HepG2 (cell line): Measurements from ENCODE around the gene CLDN16. TPM values are rescaled to one million over a fixed set of nuclear protein-coding genes. Genes with fewer than 3 reads are reported as not detected.

Experiments
- ATAC-seq: fragments of 200-7000 bp; cut with Tn5 transposase; 3 replicates; pipeline ENCODE4 v1.9.1; 2020; ENCODE audit warnings: mild to moderate bottlenecking, moderate library complexity
- BruUV-seq: library from RNA; stranded (reverse); fragments of 400-500 nt; replicated peaks from 2 replicates; lab custom pipeline; 2021; lab: Mats Ljungman, UMichigan
- CTCF ChIA-PET: fragments of 300-600 bp; formaldehyde crosslinking; extraction: SDS; loops from one replicate; lab custom pipeline; 2021; ENCODE audit warnings: low total read pairs, inconsistent platforms, low intra/inter-chr PET ratio; lab: Yijun Ruan, JAX
- POLR2A ChIA-PET: fragments of 350-600 bp; sonication (Branson Sonifier 250); formaldehyde crosslinking; loops from one replicate; lab custom pipeline; 2020; ENCODE audit warnings: antibody characterized with exemption, inconsistent platforms; lab: Yijun Ruan, JAX
- DNase-seq: peaks from one replicate; pipeline ENCODE4 v3.0.0-alpha.2; 2015; ENCODE audit warnings: low spot score
- FAIRE-seq: peaks from 3 replicates; lab custom pipeline; 2011; peaks lifted over from hg19 to GRCh38; lab: Jason Lieb, UNC
- H2AFZ ChIP-seq: one replicate; pipeline ENCODE4 v1.6.1; 2011; ENCODE audit warnings: low read length, inconsistent platforms
- H3K27ac ChIP-seq: fragments of 300-600 bp; 3 replicates; pipeline ENCODE4 v1.8.0; 2011; ENCODE audit warnings: mixed run types, mild to moderate bottlenecking, mixed read lengths, low read length, inconsistent platforms; ENCODE audit not compliant: insufficient read depth; ENCODE audit errors: extremely low read length
- H3K27me3 ChIP-seq, 2 experiments: fragments of 200-600 bp in 1 of 2; 2 replicates in 1 of 2; 3 replicates in 1 of 2; pipeline versions ENCODE4 v1.6.0 to v1.8.0; 2011; ENCODE audit warnings: low read length in 2 of 2, mild to moderate bottlenecking in 2 of 2, moderate library complexity in 2 of 2, inconsistent platforms in 1 of 2; ENCODE audit not compliant: insufficient read depth in 2 of 2, control insufficient read depth in 1 of 2
- H3K36me3 ChIP-seq, 2 experiments: fragments of 200-600 bp in 1 of 2; replicated peaks in 1 of 2; 2 replicates in 1 of 2; 3 replicates in 1 of 2; pipeline versions ENCODE4 v1.5.1 to v1.8.0; 2011; ENCODE audit warnings: low read length in 2 of 2, inconsistent platforms in 1 of 2; ENCODE audit not compliant: insufficient read depth in 2 of 2, control insufficient read depth in 1 of 2
- H3K4me1 ChIP-seq: 2 replicates; pipeline ENCODE4 v1.5.1; 2012; ENCODE audit warnings: low read length, inconsistent platforms; ENCODE audit not compliant: insufficient read depth
- H3K4me2 ChIP-seq: 2 replicates; pipeline ENCODE4 v1.6.0; 2011; ENCODE audit warnings: low read depth, low read length, inconsistent platforms
- H3K4me3 ChIP-seq, 3 experiments: fragments of 200-600 bp in 1 of 3; sonication (generic), shearing (Covaris generic) in 1 of 3; replicated peaks in 1 of 3; 2 replicates each; pipeline ENCODE4 v1.5.1; 2011 to 2016; ENCODE audit warnings: low read length in 3 of 3, inconsistent platforms in 2 of 3, low read depth in 2 of 3, mild to moderate bottlenecking in 2 of 3, control low read depth in 1 of 3, mixed read lengths in 1 of 3; ENCODE audit not compliant: insufficient read depth in 1 of 3
- H3K79me2 ChIP-seq: one replicate; pipeline ENCODE4 v1.6.1; 2011; ENCODE audit warnings: low read length, inconsistent platforms; ENCODE audit not compliant: insufficient read depth
- H3K9ac ChIP-seq: 2 replicates; pipeline ENCODE4 v1.6.0; 2011; ENCODE audit warnings: mild to moderate bottlenecking, low read depth, low read length, inconsistent platforms; ENCODE audit not compliant: insufficient read depth
- H3K9me3 ChIP-seq: 2 replicates; pipeline ENCODE4 v1.5.1; 2012; ENCODE audit warnings: mild to moderate bottlenecking, low read length
- H4K20me1 ChIP-seq: 2 replicates; pipeline ENCODE4 v1.6.0; 2011; ENCODE audit warnings: inconsistent platforms, mild to moderate bottlenecking, low read length, moderate library complexity; ENCODE audit not compliant: insufficient read depth
- BHLHE40 ChIP-seq: IDR thresholded peaks from 2 replicates; pipeline ENCODE4 v1.6.1; 2011; ENCODE audit warnings: low read length, improper control_type of control experiment
- CHCHD3 ChIP-seq: sonication (generic); formaldehyde crosslinking; IDR thresholded peaks from 2 replicates; pipeline ENCODE4 v1.8.0; 2022; ENCODE audit warnings: mild to moderate bottlenecking, missing genetic modification reagents, moderate library complexity
- ETV6 ChIP-seq: sonication (generic); formaldehyde crosslinking; conservative IDR thresholded peaks from 2 replicates; pipeline ENCODE4 v1.4.0; 2020; ENCODE audit warnings: missing genetic modification reagents
- HOXA7 ChIP-seq: sonication (generic); formaldehyde crosslinking; IDR thresholded peaks from 2 replicates; pipeline ENCODE4 v1.8.1; 2022; ENCODE audit warnings: mild to moderate bottlenecking, missing genetic modification reagents, moderate library complexity
- JARID2 ChIP-seq: sonication (generic); formaldehyde crosslinking; IDR thresholded peaks from 2 replicates; pipeline ENCODE4 v1.8.1; 2023; ENCODE audit warnings: missing genetic modification reagents, inconsistent platforms; ENCODE audit not compliant: insufficient replicate concordance
- KLF16 ChIP-seq, 2 experiments: sonication (generic) in 1 of 2; formaldehyde crosslinking in 1 of 2; IDR thresholded peaks; 2 replicates each; pipeline versions ENCODE4 v1.6.1 to v1.8.0; 2016 to 2023; ENCODE audit warnings: missing genetic modification reagents in 2 of 2, missing compliant biosample characterization in 1 of 2
- MAFG ChIP-seq: sonication (generic); formaldehyde crosslinking; IDR thresholded peaks from 2 replicates; pipeline ENCODE4 v1.5.1; 2020; ENCODE audit warnings: mild to moderate bottlenecking, missing genetic modification reagents
- NFIB ChIP-seq: sonication (generic); formaldehyde crosslinking; IDR thresholded peaks from 2 replicates; pipeline ENCODE4 v1.9.0; 2021; ENCODE audit warnings: missing genetic modification reagents, mild to moderate bottlenecking, borderline replicate concordance
- NFRKB ChIP-seq: fragments of 450-650 bp; IDR thresholded peaks from 2 replicates; pipeline ENCODE4 v1.6.1; 2017
- PAX8 ChIP-seq: sonication (generic); formaldehyde crosslinking; IDR thresholded peaks from 2 replicates; pipeline ENCODE4 v1.8.0; 2022; ENCODE audit warnings: mild to moderate bottlenecking, missing genetic modification reagents, borderline replicate concordance
- SMAD1 ChIP-seq: sonication (generic); formaldehyde crosslinking; IDR thresholded peaks from 2 replicates; pipeline ENCODE4 v1.4.0; 2020; ENCODE audit warnings: missing genetic modification reagents, low read depth, mild to moderate bottlenecking, borderline replicate concordance
- SNAPC2 ChIP-seq: sonication (generic); formaldehyde crosslinking; IDR thresholded peaks from 2 replicates; pipeline ENCODE4 v1.8.1; 2022; ENCODE audit warnings: mild to moderate bottlenecking, missing genetic modification reagents
- SOX6 ChIP-seq, 2 experiments: fragments of 450-650 bp in 1 of 2; sonication (generic) in 1 of 2; formaldehyde crosslinking in 1 of 2; IDR thresholded peaks; 2 replicates each; pipeline versions ENCODE4 v1.4.0 to v1.6.1; 2017 to 2020; ENCODE audit warnings: antibody characterized with exemption in 1 of 2, mild to moderate bottlenecking in 1 of 2, missing genetic modification reagents in 1 of 2
- TFDP1 ChIP-seq: IDR thresholded peaks from 2 replicates; pipeline ENCODE4 v1.6.1; 2016; ENCODE audit warnings: missing compliant biosample characterization, missing genetic modification reagents, borderline replicate concordance
- ZIK1 ChIP-seq: sonication (generic); formaldehyde crosslinking; IDR thresholded peaks from 2 replicates; pipeline ENCODE4 v1.5.0; 2020; ENCODE audit warnings: mild to moderate bottlenecking, low read depth, missing genetic modification reagents, borderline replicate concordance
- ZNF136 ChIP-seq: sonication (generic); formaldehyde crosslinking; IDR thresholded peaks from 2 replicates; pipeline ENCODE4 v1.8.1; 2022; ENCODE audit warnings: low read depth, mild to moderate bottlenecking, moderate library complexity, missing genetic modification reagents
- ZNF572 ChIP-seq: sonication (generic); formaldehyde crosslinking; IDR thresholded peaks from 2 replicates; pipeline ENCODE4 v1.5.1; 2020; ENCODE audit warnings: mild to moderate bottlenecking, missing genetic modification reagents
- ZNF850 ChIP-seq: sonication (generic); formaldehyde crosslinking; conservative IDR thresholded peaks from 2 replicates; pipeline ENCODE4 v1.9.0; 2021; ENCODE audit warnings: mild to moderate bottlenecking, missing genetic modification reagents
- WGBS: methylation state at CpG from one replicate; pipeline ENCODE4 v1.1.6; 2017; ENCODE audit warnings: low lambda C conversion rate; 5-methylcytosine and 5-hydroxymethylcytosine counted together
- in situ Hi-C: cut with HindIII; loops from 2 replicates; pipeline ENCODE4 v1.10.0; 2017; ENCODE audit warnings: low pct_unique_long_range_greater_than_20kb; ENCODE audit not compliant: extremely low pct_ligation_motif_present
- intact Hi-C: fragments of 100-400 bp; cut with micrococcal nuclease; formaldehyde crosslinking; loops from one replicate; pipeline ENCODE4 v1.10.0; 2022; ENCODE audit not compliant: unreplicated experiment
- polyA plus RNA-seq, 8 experiments: library from polyadenylated mRNA; depleted of rRNA in 3 of 8; stranded (reverse) in 7 of 8; unstranded in 1 of 8; fragments of >200 nt; fragmentation: Illumina TruSeq in 4 of 8; extraction: Trizol in 4 of 8; gene quantifications; 2 replicates each; pipeline versions ENCODE4 v1.2.1 to v1.2.3, GENCODE V29; 2011 to 2016; ENCODE audit warnings: low read depth in 4 of 8, missing spikeins in 1 of 8, mixed read lengths in 1 of 8; ENCODE audit not compliant: insufficient read depth in 1 of 8
- total RNA-seq, 5 experiments: library from RNA; depleted of rRNA; stranded (reverse); fragments of >200 nt; fragmentation: Illumina TruSeq; extraction: Trizol; gene quantifications; 2 replicates each; pipeline ENCODE4 v1.2.3, GENCODE V29; 2016; ENCODE audit warnings: low read depth in 1 of 5

The CLDN16 gene
- total and polyA plus RNA-seq, 2 of the 13 experiments (the other 11 are each of a cell fraction or from before 2014, with no cell fraction given) = 0.13 to 0.24 TPM

GRCh38 chr3:190357468-190357867, 30.5 kb upstream of the CLDN16 start:
- 69% methylated on average over 2 of the region's 2 CpGs for WGBS
- H3K9me3 ChIP-seq = no peaks in the 10 kb centered on the region
- no peaks in the 10 kb centered on the region for H3K36me3 ChIP-seq
- FAIRE-seq (no peak), DNase-seq (no peak), ATAC-seq (no peak)
- POLR2A ChIA-PET = no interaction called here
- BruUV-seq = no TSS peak
- peaks cover 21% of the 10 kb centered on the region for H3K4me1 ChIP-seq
- H3K4me3 ChIP-seq = no peak overlapping the region
- in situ Hi-C loops = no loop called here
- CTCF ChIA-PET = no interaction called here
- H4K20me1 ChIP-seq = no peaks in the 10 kb centered on the region
- no peak overlapping the region for H3K9ac ChIP-seq
- no peaks in the 10 kb centered on the region for H3K79me2 ChIP-seq
- H3K4me2 ChIP-seq = no peak overlapping the region
- TF ChIP-seq KLF16 (CRISPR knock-in tag; IDR thresholded peaks at IDR 0.05) (no peak), ZNF136 (CRISPR knock-in tag) (no peak), PAX8 (no peak), SOX6 (IDR thresholded peaks at IDR 0.05) (no peak), SOX6 (CRISPR knock-in tag; IDR thresholded peaks at IDR 0.05) (no peak), ZIK1 (CRISPR knock-in tag) (no peak), BHLHE40 (no peak), CHCHD3 (CRISPR knock-in tag) (no peak), ETV6 (CRISPR knock-in tag) (no peak), NFRKB (no peak), NFIB (CRISPR knock-in tag) (no peak), ZNF850 (CRISPR knock-in tag) (no peak), SMAD1 (no peak), ZNF572 (no peak), JARID2 (CRISPR knock-in tag) (no peak), MAFG (CRISPR knock-in tag) (no peak), TFDP1 (CRISPR knock-in tag) (no peak), SNAPC2 (CRISPR knock-in tag) (no peak), HOXA7 (no peak)
- TF ChIP-seq, all 625 proteins: peak for 0
- Histone ChIP-seq H3K27me3 (no peaks in the 10 kb centered on the region), H2AFZ (peak overlapping the region; percentile 12), H3K27ac (no peak overlapping the region)
- intact Hi-C loops = no loop called here
